ENCODE data around the gene TSC22D2. TPM values are rescaled to one million over a fixed set of nuclear protein-coding genes. Genes with fewer than 3 reads are reported as not detected.
A peak's percentile ranks its signal among the peaks of the same experiment; 100 is the strongest.
"Not testable (repeated sequence)": the region's sequence is repeated elsewhere in the genome, so short reads cannot be mapped to it uniquely, and the experiment has no call there.

Gene TSC22D2
- total RNA-seq, 1 donor from 2014 or later, result 7.0 TPM

DNA sequence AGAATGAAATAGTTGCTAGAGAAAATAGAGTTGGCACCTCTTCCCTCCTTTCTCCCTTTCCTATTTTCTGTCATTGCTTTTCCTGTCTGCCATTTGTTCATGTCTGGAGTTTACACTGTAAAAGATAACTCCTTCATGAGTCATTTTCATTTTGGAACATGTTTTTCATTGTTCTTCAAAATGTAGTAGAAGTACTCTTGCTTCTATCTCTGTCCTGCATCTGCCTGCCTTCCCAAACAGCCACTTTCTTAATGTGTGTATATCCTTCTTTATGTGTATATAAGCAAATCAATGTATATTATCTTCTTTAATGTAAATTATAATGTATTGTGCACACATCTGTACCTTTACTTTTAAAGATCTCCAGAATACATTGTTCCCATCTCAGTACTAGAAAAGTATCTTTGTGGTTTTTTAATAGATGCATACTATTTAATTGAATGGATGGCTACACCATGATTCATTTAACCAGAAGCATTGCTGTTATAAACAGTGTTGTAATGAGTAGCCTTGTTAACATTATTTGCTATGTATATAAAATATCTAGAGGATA lies 41.1 kb downstream of the TSC22D2 start:
- DNase-seq, result peak; percentile 64

DNA sequence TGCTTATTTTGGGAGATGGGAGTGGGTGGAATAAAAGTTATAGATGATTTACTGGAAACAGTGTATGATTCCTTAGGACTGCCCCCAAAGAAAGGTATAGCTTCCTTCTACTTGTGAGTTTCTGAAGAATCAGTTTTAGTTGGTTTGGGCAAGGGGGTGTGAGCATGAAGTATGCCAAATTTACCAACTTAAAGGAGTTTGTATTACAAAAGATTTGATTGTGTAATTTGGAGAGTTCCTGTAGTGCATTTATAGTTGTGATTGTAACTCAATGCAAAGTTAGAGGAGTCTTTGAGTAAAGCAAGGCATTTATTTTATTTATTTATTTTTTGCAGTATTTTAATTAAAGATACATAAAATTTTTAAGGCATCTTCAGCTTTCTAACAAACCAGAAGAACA lies 42.8 kb downstream of the TSC22D2 start:
- DNase-seq, result no peak

DNA sequence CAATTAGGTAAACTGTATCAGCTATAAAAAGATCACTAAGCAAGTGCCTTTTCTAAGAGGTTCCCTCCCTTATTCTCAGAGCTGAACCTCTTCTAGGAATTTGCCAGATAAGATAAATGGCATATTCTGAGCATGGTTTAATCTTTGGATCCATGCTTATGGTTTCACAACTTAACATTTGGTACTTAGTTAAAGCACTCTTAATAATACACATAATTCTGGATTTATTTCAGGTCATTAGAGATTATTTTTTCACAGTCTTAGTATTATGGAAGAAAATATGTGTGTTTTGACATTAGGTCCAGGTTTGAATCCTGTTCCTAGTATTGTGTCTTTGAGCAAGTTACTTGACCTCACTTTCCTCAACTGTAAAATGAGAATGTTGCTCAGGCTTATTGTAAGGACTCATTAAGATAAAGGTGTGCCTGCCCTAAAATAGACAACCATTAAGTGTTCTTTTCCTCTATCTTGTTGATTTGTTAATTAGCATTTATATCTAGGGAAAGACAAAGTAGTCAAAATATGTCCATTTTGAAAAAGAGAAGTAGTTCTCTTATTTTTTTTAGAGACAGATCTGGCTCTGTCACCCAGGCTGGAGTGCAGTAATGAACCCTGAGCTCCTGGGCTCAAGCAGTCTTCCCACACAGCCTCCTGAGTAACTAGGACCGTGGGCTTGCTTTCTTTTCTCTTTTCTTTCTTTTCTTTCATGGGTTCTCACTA lies 43.4 kb downstream of the TSC22D2 start:
- no peak for DNase-seq

DNA sequence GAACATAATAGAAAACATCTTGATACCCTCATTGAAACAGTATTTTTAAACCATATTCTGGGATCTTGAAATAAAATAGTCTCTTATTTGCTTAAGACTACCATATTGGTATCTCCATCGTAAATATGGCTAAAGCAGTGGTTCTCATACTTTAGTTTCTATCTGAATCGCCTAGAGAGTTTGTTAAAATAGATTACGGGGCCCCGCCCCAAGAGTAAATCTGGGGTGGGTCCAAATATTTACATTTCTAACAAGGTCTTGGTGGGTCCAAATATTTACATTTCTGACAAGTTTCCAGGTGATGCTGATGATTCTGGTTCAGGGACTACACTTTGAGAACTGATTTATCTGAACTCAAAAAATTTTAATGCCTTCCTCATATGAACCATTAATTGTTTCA lies 45.3 kb downstream of the TSC22D2 start:
- DNase-seq, result no peak

- no peak for DNase-seq
Observed at GRCh38 chr3:150454085-150454484, 46.0 kb downstream of the TSC22D2 start.

DNA sequence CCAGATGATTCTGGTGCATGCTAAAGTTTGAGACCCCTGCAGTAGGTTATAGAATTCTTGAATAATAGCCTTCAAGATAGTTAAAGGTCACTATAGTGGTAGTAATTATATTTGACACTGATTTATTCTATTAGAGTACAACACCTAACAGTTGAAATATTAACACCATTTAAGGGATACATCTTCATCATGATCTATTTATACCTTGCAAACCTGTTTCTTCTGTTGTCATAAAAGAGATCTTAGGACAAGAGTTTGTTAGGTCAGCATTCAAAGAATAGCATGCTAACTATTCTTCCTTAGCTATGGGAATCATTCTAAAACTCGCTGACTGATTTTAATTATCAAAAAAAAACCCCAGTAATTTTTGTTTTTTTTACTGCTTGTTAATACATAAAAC lies 46.5 kb downstream of the TSC22D2 start:
- no peak for DNase-seq

DNA sequence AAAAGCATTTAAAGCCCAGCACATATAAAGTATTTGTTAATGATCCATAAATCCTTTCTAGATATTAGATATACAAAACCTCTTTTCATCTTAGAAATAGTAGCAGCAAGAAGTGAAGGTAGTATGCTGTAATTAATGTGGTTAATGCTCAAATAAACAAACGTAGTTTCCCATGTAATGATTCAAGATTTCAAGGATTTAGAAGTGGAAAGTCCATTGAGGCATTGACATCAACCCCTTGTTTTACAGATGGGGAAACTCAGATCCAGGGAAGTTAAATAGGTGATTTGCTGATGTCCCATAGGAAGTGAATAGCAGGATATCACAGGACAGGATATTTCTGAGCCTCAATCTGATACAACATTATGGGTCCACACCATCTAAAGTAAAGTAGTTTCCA lies 47.2 kb downstream of the TSC22D2 start:
- DNase-seq, result no peak

DNA sequence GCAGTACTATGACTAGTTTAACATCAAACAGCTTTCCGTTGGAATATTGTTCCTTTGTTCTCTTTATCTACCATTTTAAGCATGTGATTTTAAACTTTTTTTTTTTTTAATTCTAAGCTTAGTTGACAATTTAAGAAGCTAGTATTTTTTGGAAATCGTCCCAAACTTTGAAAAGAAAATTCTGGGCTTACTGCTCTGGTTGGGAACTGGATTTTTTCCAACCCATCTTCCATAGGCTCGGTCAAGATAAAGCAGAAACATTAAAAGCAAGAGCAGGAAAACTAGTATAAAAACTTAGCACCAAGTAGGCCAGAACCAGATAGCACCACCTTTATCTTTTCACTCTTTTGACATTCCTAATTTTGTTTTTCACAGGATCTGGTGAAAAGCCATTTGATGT lies 49.9 kb downstream of the TSC22D2 start:
- no peak for DNase-seq

DNA sequence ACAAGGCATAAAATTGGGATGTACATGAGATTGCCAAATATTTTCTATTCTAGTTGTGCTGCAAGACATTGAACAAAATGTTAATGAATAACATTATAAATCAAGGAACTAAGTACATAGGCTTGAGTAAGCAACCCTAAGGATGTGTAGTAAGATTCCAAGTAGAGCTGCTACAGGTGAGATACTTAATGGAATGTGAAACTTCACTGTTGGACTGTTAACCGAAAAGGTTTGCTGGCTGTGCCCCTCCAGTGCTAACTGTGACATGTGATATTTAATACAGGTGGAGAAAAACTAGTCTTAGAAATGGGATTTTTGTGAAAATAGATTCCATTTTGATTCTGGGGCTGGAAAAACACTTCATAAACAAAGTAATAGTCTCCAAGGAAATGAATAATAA lies 52.4 kb downstream of the TSC22D2 start:
- no peak for DNase-seq

- DNase-seq, result no peak
Observed at GRCh38 chr3:150461399-150461798, 53.3 kb downstream of the TSC22D2 start.

DNA sequence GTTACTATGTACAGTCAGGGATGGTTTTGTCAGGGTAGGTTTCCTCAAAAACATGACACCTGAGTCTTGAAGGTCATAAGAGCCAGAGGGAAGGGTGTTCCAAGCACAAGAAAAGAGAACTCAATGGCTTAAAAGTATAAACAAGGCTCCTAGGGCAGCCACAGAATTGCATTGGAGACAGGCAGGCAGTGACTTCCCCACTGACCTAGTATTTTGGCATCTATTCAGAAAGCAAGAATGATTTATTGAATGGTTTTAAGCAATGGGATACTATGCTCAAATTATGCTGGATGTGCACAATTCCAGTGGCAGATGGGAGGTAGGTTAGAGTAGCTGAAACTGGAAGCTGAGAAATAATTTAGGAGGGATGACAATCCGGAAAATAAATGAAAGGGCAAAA lies 54.0 kb downstream of the TSC22D2 start:
- DNase-seq, result no peak

GRCh38 chr3:150464684-150465083 lies 56.6 kb downstream of the TSC22D2 start:
- no peak for DNase-seq

DNA sequence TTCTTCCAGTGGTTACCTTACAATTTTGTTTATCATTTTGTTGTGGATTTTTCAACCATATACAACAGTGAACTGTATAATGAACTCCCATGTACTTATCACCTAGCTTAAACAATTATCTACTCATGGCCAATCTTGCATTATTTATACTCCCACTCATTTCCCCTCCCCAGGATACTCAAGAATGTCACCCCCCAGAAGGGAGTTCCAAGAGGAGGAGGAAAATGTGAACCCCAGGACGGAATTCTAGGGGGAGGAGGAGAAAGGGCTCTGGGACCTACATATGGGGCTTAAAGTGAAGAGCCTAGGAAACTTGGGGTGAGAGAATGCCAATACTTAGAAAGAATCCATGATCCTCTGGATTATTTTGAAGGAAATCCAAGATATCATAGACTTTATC lies 59.3 kb downstream of the TSC22D2 start:
- no peak for DNase-seq

- DNase-seq, result peak; percentile 93
Observed at GRCh38 chr3:150469031-150469930, 61.2 kb downstream of the TSC22D2 start.

DNA sequence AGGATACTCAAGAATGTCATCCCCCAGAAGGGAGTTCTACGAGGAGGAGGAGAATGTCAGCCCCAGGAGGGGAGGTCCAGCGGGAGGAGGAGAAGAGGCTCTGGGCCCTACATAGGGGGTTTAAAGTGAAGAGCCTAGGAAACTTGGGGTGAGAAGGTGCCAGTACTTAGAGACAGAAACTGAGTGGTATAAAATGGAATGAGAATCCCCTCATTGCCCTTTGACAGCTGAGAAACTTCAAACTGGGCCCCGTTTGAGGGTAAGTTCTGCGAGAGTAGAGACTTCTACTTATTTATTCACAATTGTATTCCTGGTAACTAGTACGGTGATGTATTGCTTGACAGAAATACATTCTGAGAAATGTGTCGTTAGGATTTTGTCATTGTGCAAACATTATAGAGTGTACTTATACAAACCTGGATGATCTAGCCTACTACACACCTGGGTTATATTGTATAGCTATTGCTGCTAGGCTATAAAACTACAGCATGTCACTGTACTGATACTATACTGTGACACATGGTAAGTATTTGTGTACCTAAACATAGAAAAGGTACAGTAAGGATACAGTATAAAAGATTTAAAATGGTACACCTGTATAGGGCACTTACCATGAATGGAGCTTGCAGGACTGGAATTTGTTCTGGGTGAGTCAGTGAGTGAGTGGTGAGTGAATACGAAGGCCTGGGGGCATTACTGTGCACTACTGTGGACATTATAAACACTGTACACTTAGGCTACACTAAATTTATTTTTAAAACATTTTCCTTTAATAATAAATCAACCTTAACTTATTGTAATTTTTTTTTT lies 62.0 kb downstream of the TSC22D2 start:
- no peak for DNase-seq

DNA sequence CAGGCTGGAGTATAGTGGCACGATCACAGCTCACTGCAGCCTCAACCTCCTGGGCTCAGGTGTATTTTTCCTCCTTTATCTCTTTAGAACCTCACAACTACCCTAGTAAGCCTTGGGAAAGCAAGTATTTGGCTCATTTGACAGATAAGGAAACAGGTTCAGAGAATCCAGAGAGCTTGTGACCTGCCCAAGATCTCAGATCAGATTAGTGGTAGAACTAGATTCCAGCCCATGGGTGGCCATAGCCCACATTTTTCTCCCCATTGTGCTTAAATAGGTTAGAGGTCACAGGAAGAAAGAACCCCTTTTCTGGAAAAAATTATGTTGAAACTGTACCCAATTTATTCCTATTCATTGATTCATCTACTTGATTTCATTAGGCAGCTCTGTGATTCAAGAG lies 64.3 kb downstream of the TSC22D2 start:
- DNase-seq, result no peak

GRCh38 chr3:150473161-150473560 lies 65.1 kb downstream of the TSC22D2 start:
- DNase-seq, result not testable (repeated sequence)

- no peak for DNase-seq
Observed at GRCh38 chr3:150479370-150479769, 71.3 kb downstream of the TSC22D2 start.

- DNase-seq, result peak; percentile 31
Observed at GRCh38 chr3:150480877-150481276, 72.8 kb downstream of the TSC22D2 start.

GRCh38 chr3:150483226-150483625 lies 75.1 kb downstream of the TSC22D2 start:
- DNase-seq, result no peak

- DNase-seq, result no peak
Observed at GRCh38 chr3:150484410-150484809, 76.3 kb downstream of the TSC22D2 start.

- DNase-seq, result no peak
Observed at GRCh38 chr3:150488867-150489266, 80.8 kb downstream of the TSC22D2 start.

Measured in dermis blood vessel endothelial cell (primary cell).